GM19324 (cell line): ENCODE measurements around the gene GNAQ.
"Not testable (repeated sequence)": the region's sequence is repeated elsewhere in the genome, so short reads cannot be mapped to it uniquely, and the experiment has no call there.

ENCODE experiments used
- ATAC-seq: cut with Tn5 transposase; IDR thresholded peaks from one replicate; pipeline ENCODE4 v1.9.1; 2021; ENCODE audit warnings: mild to moderate bottlenecking, moderate library complexity; ENCODE audit not compliant: unreplicated experiment, low FRiP score

Gene GNAQ

DNA sequence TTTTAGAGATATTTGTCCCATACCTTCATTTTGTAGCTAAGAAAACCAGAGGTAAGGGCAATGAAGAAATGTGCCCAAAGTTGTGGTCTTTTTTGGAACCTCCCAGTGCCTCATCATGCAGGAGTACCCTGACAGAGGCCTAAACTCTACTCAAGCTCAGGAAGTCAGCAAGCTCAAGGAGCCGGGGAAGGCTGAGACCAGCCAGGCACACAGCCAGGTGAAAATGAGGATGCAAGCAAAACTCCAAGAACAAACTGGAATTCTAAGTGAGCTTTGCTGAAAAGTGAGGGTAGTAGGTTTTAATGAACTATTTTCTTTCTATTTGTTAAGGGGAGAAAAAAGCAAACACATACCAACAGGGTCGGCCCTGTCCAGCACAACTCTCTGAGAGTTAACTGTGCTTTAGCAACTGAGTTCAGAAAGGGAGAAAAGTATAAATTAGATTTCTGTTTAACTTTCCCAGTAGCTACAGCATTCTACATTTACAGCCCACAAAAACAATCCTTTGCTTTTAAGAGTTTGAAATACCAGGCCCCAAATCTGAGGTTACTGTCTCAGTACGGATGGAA lies 146.4 kb downstream of the GNAQ start:
- no peak for ATAC-seq

DNA sequence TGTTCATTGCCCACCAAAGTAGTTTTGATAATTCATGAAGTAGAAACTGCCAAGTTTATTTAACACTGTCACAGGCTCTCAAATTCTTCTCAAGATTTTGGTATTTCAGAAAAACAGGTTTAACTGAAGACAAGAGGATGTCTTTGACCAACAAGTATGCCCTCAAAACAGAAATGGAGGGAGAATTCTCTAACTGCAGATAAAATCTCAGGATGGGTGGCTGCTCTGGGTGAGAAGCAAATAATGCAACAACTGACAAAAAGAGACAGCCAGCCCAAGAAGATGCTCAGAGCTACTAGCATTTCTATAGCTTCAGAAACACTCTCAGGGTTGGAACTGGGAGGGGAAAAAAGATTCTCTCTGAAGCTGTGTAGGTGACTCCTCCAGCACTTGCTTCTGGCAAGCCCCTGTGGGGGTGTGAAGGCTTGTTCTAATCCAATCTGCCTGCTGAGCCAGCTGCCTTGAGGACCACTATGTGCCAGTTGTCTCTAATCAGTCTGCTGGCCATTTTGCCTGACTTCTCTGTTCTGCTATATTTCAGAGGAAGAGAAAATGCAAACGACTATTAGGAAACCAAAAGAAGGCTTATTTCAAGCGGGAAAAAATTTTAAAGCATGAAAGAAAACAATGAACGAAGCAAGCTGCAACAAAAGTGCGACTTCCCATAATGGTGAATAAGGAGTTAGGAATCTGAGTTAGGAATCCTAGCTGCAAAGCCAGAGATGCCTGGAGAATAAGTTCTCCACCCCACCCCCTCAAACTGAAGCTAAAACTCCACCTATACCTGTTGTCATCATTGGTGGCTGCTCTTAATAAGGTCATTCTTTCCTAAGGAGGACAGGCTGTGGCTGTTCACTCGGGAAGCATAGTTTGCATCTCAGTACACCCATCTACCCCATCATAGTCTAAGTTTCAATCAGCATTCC lies 147.5 kb downstream of the GNAQ start:
- no peak for ATAC-seq

DNA sequence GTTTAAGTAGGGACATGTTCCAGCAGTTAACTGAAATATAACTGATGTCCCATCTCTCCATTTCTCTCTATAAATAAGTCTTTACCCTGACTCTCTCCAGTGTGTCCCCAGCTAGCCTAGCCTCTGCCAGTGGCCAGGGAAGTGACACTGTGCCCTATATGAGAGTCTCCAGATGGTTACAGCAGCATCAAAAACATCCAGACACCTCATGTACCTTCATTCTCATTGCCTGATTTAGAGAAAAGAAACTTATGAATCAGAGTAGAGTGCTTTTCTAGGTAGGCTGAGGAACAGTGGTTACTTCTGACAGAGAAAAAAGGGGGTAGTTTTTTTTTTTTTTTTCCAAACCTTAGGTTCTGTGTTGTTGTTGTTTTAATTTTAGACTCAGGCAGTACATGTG lies 148.5 kb downstream of the GNAQ start:
- ATAC-seq: no peak

DNA sequence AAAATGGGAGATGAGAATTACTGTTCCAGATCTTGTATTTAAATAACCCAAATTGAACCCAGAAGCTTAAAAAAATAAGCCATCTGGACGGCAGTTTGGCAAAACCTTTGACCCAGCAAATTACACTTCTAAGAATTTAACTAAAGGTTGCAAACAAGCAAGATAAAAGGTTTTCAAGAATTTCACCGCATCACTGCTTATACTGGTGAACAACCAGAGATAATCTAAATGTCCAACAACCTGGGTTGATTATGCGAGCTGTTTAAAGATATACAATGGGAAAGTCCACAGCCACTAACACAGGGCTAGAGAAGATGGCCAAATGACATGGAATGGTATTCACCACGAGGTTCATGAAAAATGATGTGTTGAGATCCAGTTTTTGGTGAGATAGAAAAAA lies 149.3 kb downstream of the GNAQ start:
- no peak for ATAC-seq

DNA sequence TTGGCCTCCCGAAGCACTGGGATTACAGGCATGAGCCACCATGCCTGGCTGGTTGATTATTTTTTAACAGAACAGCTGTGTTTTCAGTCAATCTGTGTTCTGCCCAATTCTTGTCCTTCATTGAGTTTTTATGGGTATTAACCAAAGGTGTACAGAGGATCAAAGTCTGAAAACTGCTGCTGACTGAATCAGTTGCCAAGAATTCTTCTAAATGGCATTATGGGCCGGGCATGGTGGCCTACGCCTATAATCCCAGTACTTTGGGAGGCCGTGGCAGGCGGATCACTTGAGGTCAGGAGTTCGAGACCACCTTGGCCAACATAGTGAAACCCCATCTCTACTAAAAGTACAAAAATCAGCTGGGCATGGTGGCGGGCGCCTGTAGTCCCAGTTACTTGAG lies 150.0 kb downstream of the GNAQ start:
- ATAC-seq: not testable (repeated sequence)

DNA sequence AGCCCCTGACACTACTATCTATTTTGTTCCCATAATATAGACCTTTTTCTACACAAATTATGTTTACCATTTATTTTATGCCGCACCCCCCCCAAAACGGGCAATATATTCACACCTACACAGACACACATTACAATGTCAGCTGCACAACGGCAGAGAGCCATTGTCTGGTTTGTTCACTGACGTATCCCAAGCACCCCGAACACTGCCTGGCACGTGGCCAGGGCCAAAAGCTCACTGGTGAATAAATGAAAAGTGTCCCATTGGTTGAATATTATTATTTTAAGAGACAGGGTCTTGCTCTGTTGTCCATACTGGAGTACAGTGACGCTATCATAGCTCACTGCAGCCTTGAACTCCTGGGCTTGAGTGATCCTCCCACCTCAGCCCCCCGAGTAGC lies 150.5 kb downstream of the GNAQ start:
- no peak for ATAC-seq

DNA sequence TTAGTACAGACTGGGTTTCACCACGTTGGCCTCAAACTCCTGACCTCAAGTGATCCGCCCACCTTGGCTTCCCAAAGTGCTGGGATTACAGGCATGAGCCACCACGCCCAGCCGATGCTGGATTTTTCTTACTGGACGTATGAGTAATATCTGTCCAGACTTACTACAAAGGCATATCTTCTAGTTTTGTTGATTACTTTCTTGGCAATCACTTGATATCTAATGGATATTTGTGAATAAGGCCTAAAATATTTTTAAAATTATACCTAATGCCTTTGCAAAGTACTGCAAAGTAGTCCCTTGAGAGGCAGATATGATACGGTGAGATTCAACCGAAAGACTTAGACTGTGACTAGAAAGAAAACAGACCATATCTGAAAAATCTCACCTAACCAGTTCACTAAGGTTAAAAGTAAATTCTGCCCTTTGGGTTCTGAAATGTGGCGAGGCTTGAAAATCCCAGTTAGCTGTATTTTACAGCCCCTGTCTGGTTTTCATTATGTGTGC lies 152.1 kb downstream of the GNAQ start:
- ATAC-seq: no peak

DNA sequence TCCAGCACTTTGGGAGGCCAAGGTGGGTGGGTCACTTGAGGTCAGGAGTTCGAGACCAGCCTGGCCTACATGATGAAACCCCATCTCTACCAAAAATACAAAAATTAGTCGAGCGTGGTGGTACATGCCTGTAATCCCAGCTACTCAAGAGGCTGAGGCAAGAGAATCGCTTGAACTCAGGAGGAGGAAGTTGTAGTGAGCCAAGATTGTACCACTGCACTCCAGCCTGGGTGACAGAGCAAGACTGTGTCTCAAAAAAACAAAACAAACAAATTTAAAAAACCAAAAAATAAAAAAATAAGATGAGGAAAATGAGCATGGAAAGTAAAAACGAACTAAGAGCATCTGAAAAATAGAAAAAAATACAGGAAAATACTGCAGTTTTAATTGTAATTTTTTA lies 152.8 kb downstream of the GNAQ start:
- ATAC-seq: not testable (repeated sequence)

DNA sequence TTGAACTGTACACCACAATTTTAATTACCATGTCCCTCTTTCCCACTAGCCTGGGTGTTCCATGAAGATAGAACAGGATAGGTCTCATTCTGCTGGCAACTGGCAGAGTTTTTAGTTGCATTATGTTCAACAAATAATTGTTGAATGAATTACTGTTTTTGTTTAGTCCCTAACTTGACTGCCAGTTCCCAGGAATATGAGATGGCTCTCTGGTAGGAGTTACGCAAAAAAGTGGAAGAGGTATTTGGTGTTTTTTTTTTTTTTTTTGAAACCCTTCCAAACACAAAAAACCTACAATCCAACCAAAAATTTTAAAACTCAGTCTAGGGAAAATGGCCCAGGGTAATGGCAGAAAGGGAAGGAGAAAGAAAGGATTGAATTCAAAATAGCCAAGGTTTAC lies 153.6 kb downstream of the GNAQ start:
- no peak for ATAC-seq

DNA sequence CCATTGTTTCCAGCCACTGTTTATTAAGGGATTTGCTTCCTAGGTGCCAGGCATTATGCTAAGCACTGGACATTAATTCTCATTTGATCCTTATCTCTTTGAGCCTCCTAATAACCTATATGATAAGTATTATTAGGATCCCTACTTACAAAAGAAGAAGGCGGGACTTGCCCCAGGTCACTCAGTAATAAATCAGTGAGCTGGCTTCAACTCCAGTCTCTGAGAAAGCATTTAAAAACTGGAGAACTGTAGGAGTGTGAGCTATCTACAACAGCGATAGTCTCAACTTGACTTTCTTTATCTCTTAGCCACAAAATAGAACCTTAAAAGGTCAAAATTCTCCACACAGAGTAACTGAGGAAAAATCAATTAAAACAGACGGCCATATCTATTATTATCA lies 155.0 kb downstream of the GNAQ start:
- no peak for ATAC-seq

DNA sequence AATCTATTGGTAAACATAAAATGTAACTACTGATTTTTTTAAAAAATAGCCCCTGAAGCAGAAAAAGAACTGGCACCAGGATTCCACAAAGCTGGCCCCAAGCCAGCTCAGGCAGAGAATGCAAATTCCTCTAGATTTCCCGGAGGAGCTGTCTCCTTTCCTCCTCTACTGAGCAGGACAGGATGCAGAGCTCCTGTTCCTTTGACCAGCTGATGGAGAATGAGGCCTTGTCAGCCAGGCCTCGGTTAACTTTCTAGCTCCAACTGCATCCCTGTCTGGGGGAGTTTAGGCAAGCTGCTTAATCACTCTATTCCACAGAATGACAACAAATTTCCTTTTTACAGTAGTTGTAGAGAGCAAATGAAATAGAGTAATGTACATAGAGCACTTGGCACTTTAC lies 155.5 kb downstream of the GNAQ start:
- no peak for ATAC-seq

DNA sequence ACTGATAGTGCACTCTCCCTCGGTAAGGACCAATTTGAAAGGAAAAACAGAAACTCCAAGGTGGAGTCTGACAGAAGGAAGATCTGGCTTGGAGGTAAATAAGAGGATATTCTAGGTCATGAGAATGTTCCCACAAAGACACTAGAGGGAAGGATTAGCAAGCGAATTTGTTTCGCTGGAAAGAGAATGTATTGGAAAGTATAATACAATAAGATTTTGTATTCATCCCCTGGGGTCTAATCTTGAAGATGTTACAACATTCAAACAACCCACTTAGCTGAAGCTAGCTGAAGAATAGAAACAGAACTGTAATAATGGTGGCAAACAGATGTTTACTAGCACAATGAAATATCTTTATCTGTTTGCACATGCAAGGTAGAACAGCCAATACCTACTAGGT lies 158.7 kb downstream of the GNAQ start:
- no peak for ATAC-seq

DNA sequence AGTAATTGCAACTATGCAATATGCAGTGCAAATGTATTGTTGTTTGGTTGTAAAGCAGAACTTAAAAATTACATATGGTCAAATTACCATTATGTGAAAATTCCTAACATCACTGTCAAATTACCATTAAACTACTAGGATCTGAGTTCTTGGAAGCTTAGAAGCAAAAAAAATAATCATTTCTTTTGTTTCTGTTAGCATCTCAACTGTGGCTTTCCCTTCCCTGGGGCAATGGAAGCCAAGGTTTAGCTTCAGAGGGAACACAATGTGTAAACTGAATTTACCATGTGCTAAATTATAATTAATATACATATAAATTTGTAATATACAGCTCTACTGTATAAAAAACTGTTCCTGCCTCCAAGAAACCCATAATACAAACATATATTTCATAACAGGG lies 159.4 kb downstream of the GNAQ start:
- ATAC-seq: no peak

DNA sequence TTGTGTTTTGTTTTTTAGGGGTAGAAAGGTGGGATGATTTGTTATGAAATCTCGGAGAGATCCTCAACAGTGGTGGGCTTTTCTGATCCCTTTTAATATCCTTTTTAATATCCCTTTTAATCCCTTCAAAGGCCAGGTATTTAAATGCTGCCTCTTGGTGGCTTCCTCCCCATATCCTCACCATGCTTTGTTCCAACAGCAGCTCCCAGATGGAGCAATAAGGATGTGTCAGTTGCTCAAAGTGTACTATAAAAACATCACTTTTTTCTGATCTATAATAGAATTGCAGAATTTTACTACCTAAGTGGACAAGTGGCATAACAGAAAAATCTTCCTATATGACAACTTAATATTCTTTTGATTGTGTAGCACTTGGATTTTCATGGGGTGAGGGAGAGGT lies 160.1 kb downstream of the GNAQ start:
- ATAC-seq: no peak

DNA sequence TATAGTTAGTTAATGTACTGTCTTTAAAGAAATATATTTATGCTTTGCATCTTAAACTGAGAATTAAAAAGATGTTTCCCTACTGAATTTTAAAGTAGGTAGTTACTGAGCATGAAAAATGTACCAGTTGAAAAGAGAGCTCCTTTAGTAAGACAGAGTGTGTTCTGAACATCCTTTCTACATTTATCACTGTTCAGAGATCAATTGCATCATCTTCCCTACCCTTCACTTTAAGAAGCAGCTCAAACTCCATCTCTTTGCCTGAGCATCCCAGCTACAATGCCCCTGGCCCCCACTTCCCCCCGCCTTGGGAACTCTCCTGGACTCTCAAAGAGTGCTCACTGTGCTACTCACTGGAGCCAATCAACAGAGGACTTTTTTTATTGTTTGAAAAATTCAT lies 164.7 kb downstream of the GNAQ start:
- ATAC-seq: no peak

DNA sequence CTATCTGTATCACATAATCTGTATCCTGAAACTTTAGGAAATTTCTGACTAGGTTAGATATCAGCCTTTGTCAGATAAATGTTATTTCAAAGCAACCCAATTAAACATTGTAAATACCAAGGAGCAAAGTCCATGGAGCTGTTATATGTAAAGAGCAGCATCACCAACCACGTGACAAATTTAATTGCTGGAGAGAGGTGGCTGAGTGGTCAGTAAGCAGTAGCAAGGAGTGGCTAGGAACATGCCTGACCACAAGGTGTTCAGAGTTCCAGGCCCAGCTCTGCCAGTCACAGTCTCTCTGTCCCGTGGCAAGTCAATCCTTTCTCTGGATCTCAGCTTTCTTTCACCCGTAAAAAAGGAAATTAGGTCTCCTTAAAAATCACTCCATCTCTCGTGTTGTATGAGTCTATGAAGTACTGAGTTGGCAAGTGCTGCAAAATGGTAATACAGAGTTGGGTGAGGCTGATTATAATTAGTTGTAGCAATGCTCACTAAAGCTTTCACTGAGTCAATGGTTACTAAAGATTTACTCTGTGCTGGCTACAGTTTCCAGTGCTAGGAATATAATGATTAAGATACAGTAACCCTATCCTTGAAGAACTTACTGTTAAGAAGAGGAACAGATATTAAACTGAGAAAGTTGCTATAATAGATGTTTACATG lies 166.1 kb downstream of the GNAQ start:
- no peak for ATAC-seq

DNA sequence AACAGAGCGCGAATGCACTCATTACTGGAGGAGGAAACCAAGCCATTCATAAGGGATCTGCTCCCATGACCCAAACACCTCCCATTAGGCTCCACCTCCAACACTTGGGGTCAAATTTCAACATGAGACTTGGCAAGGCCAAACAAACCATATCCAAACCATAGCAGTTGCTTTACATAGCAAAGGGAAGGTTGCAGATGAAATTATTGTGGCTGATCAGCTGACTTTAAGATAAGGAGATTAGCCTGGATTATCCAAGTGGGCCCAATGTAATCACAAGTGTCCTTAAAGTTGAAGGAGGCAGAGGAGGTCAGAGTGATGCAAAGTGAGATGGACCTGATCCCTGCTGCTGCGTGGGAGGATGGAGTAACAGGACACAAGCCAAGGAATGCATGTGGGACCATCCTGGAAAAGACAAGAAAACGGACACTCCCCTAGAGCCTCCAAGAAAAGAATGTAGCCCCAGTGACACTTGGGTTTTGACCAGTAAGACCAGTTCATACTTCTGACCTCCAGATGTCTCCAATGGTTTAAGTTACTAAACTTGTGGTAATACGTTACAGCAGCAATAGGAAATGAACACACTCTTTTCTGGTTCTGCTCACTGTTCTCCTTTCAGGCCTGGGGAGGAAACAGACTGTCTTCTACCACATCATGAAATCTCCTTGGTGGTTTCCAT lies 167.3 kb downstream of the GNAQ start:
- ATAC-seq: no peak

DNA sequence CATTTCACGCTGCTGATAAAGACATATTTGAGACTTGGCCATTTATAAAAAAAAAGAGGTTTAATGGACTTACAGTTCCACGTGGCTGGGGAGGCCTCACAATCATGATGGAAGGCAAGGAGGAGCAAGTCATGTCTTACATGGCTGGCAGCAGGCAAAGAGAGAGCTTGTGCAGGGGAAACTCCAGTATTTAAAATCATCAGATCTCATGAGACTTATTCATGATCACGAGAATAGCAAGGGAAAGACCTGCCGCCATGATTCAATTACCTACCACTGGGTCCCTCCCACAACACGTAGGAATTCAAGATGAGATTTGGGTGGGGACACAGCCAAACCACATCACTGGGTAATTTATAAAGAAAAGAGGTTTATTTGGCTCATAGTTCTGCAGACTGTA lies 168.0 kb downstream of the GNAQ start:
- not testable (repeated sequence) for ATAC-seq

DNA sequence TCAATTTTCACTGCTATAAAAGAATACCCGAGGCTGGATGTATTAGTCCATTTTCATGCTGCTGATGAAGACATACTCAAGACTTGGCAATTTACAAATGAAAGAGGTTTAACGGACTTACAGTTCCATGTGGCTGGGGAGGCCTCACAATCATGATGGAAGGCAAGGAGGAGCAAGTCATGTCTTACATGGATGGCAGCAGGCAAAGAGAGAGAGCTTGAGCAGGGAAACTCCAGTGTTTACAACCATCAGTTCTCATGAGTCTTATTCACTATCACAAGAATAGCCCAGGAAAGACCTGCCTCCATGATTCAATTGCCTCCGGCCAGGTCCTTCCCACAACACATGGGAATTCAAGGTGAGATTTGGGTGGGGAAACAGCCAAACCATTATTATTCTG lies 170.7 kb downstream of the GNAQ start:
- ATAC-seq: not testable (repeated sequence)

DNA sequence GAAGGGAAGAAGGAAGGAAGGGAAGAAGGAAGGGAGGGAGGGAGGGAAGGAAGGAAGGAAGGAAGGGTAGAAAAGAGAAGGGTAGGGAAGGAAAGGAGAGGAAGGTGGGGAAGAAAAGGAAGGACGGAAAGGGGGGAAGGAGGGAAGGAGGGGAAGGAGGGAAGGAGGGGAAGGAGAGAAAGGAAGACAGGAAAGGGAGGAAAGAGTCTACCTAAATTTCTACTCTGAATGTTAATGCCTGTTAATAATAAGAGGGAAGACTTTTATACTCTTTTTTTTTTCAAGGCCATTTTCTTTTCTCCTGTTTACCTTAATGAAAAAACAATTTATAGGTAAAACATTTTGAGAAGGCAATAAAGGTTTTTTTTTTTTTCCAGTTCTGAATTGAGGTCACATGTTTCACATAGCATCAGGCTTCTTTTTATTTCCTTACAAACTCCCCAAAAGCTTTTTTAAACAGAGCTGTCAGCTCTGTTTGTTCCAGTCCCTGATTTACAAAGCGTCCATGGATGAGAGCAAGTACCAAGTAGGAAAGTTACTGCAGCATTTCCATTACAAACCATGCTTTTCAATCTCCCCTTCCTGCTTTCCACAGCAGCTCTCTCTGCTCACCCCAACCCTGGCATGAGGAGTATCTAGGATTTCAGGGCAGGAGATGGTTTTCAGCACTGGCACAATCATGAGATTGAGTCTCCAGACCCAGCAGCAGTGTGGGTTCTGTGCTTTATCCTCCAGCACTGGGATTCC lies 173.9 kb downstream of the GNAQ start:
- ATAC-seq: no peak
